Natural killer cell (primary cell): Measurements from ENCODE around the gene LPIN3. TPM values are rescaled to one million over a fixed set of nuclear protein-coding genes. Genes with fewer than 3 reads are reported as not detected.

ENCODE experiments used
- ATAC-seq, 3 donors: fragments of 150-1000 bp in 2 of 3; fragments of 200-7000 bp in 1 of 3; cut with Tn5 transposase; 1 replicate in 1 of 3; 2 replicates in 2 of 3; pipeline ENCODE4 v1.10.0; 2021; ENCODE audit warnings: mild to moderate bottlenecking in 2 of 3, moderate library complexity in 2 of 3
- DNase-seq, 2 donors: peaks; one replicate each; pipeline versions ENCODE4 v3.0.0 to v3.0.0-alpha.2; 2013 to 2021; ENCODE audit warnings: mixed read lengths in 1 of 2
- H3K27ac ChIP-seq: one replicate; pipeline ENCODE4 v1.5.1; 2013; ENCODE audit warnings: mild to moderate bottlenecking, low read length
- H3K27me3 ChIP-seq: one replicate; pipeline ENCODE4 v1.6.1; 2013; ENCODE audit warnings: low read length; ENCODE audit not compliant: control insufficient read depth, insufficient read depth
- H3K36me3 ChIP-seq: one replicate; pipeline ENCODE4 v1.6.1; 2013; ENCODE audit warnings: low read length; ENCODE audit not compliant: control insufficient read depth, insufficient read depth
- H3K4me1 ChIP-seq: one replicate; pipeline ENCODE4 v1.6.1; 2013; ENCODE audit warnings: low read length; ENCODE audit not compliant: control insufficient read depth, insufficient read depth
- H3K4me3 ChIP-seq: one replicate; pipeline ENCODE4 v1.5.1; 2013; ENCODE audit warnings: low read length
- H3K9me3 ChIP-seq: one replicate; pipeline ENCODE4 v1.6.1; 2013; ENCODE audit warnings: low read length; ENCODE audit not compliant: control insufficient read depth, insufficient read depth
- H3K27ac Mint-ChIP-seq, 2 donors: one replicate each; pipeline ENCODE4 v1.8.0; 2022; ENCODE audit warnings: mild to moderate bottlenecking in 2 of 2, mixed read lengths in 2 of 2, moderate library complexity in 1 of 2
- H3K27me3 Mint-ChIP-seq, 2 donors: one replicate each; pipeline ENCODE4 v1.8.0; 2022; ENCODE audit warnings: low read depth in 2 of 2, mixed read lengths in 2 of 2
- H3K36me3 Mint-ChIP-seq: one replicate; pipeline ENCODE4 v1.8.0; 2022; ENCODE audit warnings: mixed read lengths
- H3K4me1 Mint-ChIP-seq, 2 donors: one replicate each; pipeline ENCODE4 v1.8.0; 2022; ENCODE audit warnings: mixed read lengths in 2 of 2
- H3K4me3 Mint-ChIP-seq: one replicate; pipeline ENCODE4 v1.8.0; 2022; ENCODE audit warnings: mild to moderate bottlenecking, moderate library complexity, mixed read lengths
- H3K9me3 Mint-ChIP-seq, 2 donors: one replicate each; pipeline ENCODE4 v1.8.0; 2022; ENCODE audit warnings: mixed read lengths in 2 of 2
- CTCF ChIP-seq: fragments of 200-600 bp; IDR thresholded peaks from one replicate; pipeline ENCODE4 v1.8.0; 2022; ENCODE audit warnings: antibody characterized with exemption
- WGBS: methylation state at CpG from one replicate; pipeline ENCODE4 v1.1.7; 2013; ENCODE audit warnings: missing lambda C conversion rate; ENCODE audit not compliant: insufficient coverage; 5-methylcytosine and 5-hydroxymethylcytosine counted together
- intact Hi-C: fragments of 100-400 bp; cut with micrococcal nuclease; formaldehyde crosslinking; loops from one replicate; pipeline ENCODE4 v1.14.2; 2022
- total RNA-seq, 4 donors: library from RNA; stranded (reverse); fragments of 120-200 nt in 1 of 4; gene quantifications; one replicate each; pipeline versions ENCODE4 v1.2.3 to v1.2.4, GENCODE V29; 2013 to 2022

Gene LPIN3
- total RNA-seq, 3 donors from 2014 or later (not counting 1 experiment from before 2014, with no cell fraction given), result 0.07 to 0.28 TPM; not detected in 1

- Mint-ChIP-seq H3K4me3 (peak overlapping the region; percentile 87), H3K4me1 (peaks cover 13 to 19% of the 10 kb centered on the region in 2 donors), H3K27me3 (peaks cover 0 to 3% of the 10 kb centered on the region in 2 donors), H3K9me3 (no peaks in the 10 kb centered on the region), H3K36me3 (no peaks in the 10 kb centered on the region), H3K27ac (peak overlapping the region; percentile 70 to 85)
- intact Hi-C loops, result loop anchor here (5.0 kb wide), 1 partner anchor 179 kb away; the partner anchor contains the start of gene PLCG1
- no peak overlapping the region for H3K27ac ChIP-seq
- 93% methylated on average over 5 of the region's 6 CpGs for WGBS
- H3K4me3 ChIP-seq, result no peak overlapping the region
- peaks cover 11% of the 10 kb centered on the region for H3K4me1 ChIP-seq
- H3K27me3 ChIP-seq, result no peaks in the 10 kb centered on the region
- peaks cover 3% of the 10 kb centered on the region for H3K9me3 ChIP-seq
- no peak for ATAC-seq
- no peak for TF ChIP-seq CTCF
- no peaks in the 10 kb centered on the region for H3K36me3 ChIP-seq
- DNase-seq, result no peak
Observed at GRCh38 chr20:41316051-41316450, 24.6 kb upstream of the LPIN3 start.

GRCh38 chr20:41316602-41317545 is 23.7 kb upstream of the LPIN3 start:
- intact Hi-C loops, result loop anchor here (5.0 kb wide), 1 partner anchor 180 kb away; the partner anchor contains the start of gene PLCG1
- WGBS, result 4% methylated on average over 66 of the region's 66 CpGs
- Histone ChIP-seq H3K36me3 (no peaks in the 10 kb centered on the region), H3K4me1 (peaks cover 11% of the 10 kb centered on the region), H3K9me3 (peaks cover 2% of the 10 kb centered on the region), H3K4me3 (peak overlapping the region; percentile 47), H3K27ac (peak overlapping the region; percentile 65), H3K27me3 (no peaks in the 10 kb centered on the region)
- TF ChIP-seq CTCF, result no peak
- peaks cover 13 to 19% of the 10 kb centered on the region in 2 donors for H3K4me1 Mint-ChIP-seq
- no peaks in the 10 kb centered on the region for H3K9me3 Mint-ChIP-seq
- DNase-seq (peak; percentile 59 to 81), ATAC-seq (peak; percentile 58 to 70 (median 64))
- H3K4me3 Mint-ChIP-seq, result peak overlapping the region; percentile 87
- H3K27ac Mint-ChIP-seq, result peak overlapping the region; percentile 70 to 85
- H3K27me3 Mint-ChIP-seq, result peaks cover 0 to 3% of the 10 kb centered on the region in 2 donors
- H3K36me3 Mint-ChIP-seq, result no peaks in the 10 kb centered on the region

- Mint-ChIP-seq H3K27ac (peak within 1 kb of the TSS; percentile 70 to 85), H3K4me3 (peak within 1 kb of the TSS; percentile 87), H3K27me3 (peaks cover 0 to 3% of the 10 kb centered on the region in 2 donors), H3K4me1 (peaks cover 13 to 19% of the 10 kb centered on the region in 2 donors), H3K36me3 (no peaks in the 10 kb centered on the region), H3K9me3 (no peaks in the 10 kb centered on the region)
- Histone ChIP-seq H3K9me3 (no peaks in the 10 kb centered on the region), H3K4me3 (peak within 1 kb of the TSS; percentile 47), H3K27me3 (no peaks in the 10 kb centered on the region), H3K4me1 (peaks cover 11% of the 10 kb centered on the region), H3K36me3 (no peaks in the 10 kb centered on the region), H3K27ac (peak within 1 kb of the TSS; percentile 66)
- DNase-seq (peak; percentile 97 to 98), ATAC-seq (peak; percentile 96 to 100 (median 96))
- no peak for TF ChIP-seq CTCF
- intact Hi-C loops, result loop anchor here (5.0 kb wide), 1 partner anchor 180 kb away; the partner anchor contains the start of gene PLCG1
- under 1% methylated on average over 57 of the region's 64 CpGs for WGBS
Observed at GRCh38 chr20:41317546-41318270, 22.9 kb upstream of the LPIN3 start, which contains the start of gene ZHX3. Gene ZHX3, minus strand, starts transcription at chr20:41317731. Its CDS starts 112,815 bp downstream, at chr20:41204916.
